ENCODE data around the gene PBX4.

PBX4 gene

GRCh38 chr19:19514881-19515641, 103.4 kb downstream of the PBX4 start, which contains the start of gene TSSK6:
Gene TSSK6, minus strand, starts transcription at chr19:19515548. Its CDS starts 121 bp downstream, at chr19:19515427.
- TF ChIP-seq CTCF (IDR thresholded peaks at IDR 0.05; ENCODE audit: low read depth, low read length) = no peak
- H3K4me3 ChIP-seq (ENCODE audit: low read depth, low read length) = peak within 1 kb of the TSS; percentile 82

GRCh38 chr19:19514215-19514657, 104.3 kb downstream of the PBX4 start:
- TF ChIP-seq CTCF (IDR thresholded peaks at IDR 0.05; ENCODE audit: low read depth, low read length) = no peak
- H3K4me3 ChIP-seq (ENCODE audit: low read depth, low read length) = no peak overlapping the region

- TF ChIP-seq CTCF (IDR thresholded peaks at IDR 0.05; ENCODE audit: low read depth, low read length) = no peak
These were observed 104.8 kb downstream of the PBX4 start for GRCh38 chr19:19513682-19514081.

More at GRCh38 chr19:19513682-19514081, 104.8 kb downstream of the PBX4 start:
- H3K4me3 ChIP-seq (ENCODE audit: low read depth, low read length) = no peak overlapping the region

Data from WI38 (cell line).